Astrocyte of the cerebellum (primary cell): ENCODE results near the gene BZW1.

Source experiments
- DNase-seq: peaks from one replicate; pipeline ENCODE4 v3.0.0-alpha.2; 2011; ENCODE audit warnings: low read depth
- H3K4me3 ChIP-seq: 2 replicates; pipeline ENCODE4 v1.5.1; 2011; ENCODE audit warnings: mild to moderate bottlenecking, low read depth, low read length, moderate library complexity
- CTCF ChIP-seq: IDR thresholded peaks from 2 replicates; pipeline ENCODE4 v1.5.1; 2012; ENCODE audit warnings: low read length, low read depth, moderate library complexity, mild to moderate bottlenecking; ENCODE audit errors: missing control alignments
- in situ Hi-C: cut with HindIII; loops from 2 replicates; pipeline ENCODE4 v1.10.0; 2017; ENCODE audit warnings: low sequenced_read_pairs

Gene BZW1

GRCh38 chr2:200788121-200788718 is 23.5 kb upstream of the BZW1 start:
- no peak overlapping the region for H3K4me3 ChIP-seq
- in situ Hi-C loops, result no loop called here
- no peak for TF ChIP-seq CTCF
- DNase-seq, result no peak

GRCh38 chr2:200790185-200790584 is 21.5 kb upstream of the BZW1 start:
- H3K4me3 ChIP-seq, result no peak overlapping the region
- TF ChIP-seq CTCF, result no peak
- no peak for DNase-seq
- in situ Hi-C loops, result no loop called here

- no peak for TF ChIP-seq CTCF
- no peak overlapping the region for H3K4me3 ChIP-seq
- DNase-seq, result no peak
- in situ Hi-C loops, result no loop called here
These were observed 19.8 kb upstream of the BZW1 start for GRCh38 chr2:200791905-200792304.

GRCh38 chr2:200794143-200794542 is 17.6 kb upstream of the BZW1 start:
- in situ Hi-C loops, result no loop called here
- DNase-seq, result no peak
- no peak for TF ChIP-seq CTCF
- no peak overlapping the region for H3K4me3 ChIP-seq

GRCh38 chr2:200795028-200795440 is 16.7 kb upstream of the BZW1 start:
- no peak overlapping the region for H3K4me3 ChIP-seq
- no peak for DNase-seq
- TF ChIP-seq CTCF, result no peak
- in situ Hi-C loops, result loop anchor here (5.0 kb wide), 1 partner anchor 58 kb away; no protein-coding TSS in a partner anchor

- DNase-seq, result no peak
- TF ChIP-seq CTCF, result no peak
- in situ Hi-C loops, result loop anchor here (5.0 kb wide), 1 partner anchor 59 kb away; no protein-coding TSS in a partner anchor
- H3K4me3 ChIP-seq, result no peak overlapping the region
These were observed 15.1 kb upstream of the BZW1 start for GRCh38 chr2:200796561-200796960.
